ENCODE data around the gene TFAP2A. TPM values are rescaled to one million over a fixed set of nuclear protein-coding genes. Genes with fewer than 3 reads are reported as not detected.

Gene TFAP2A
- total RNA-seq, 1 experiment from 2014 or later: 24.3 TPM

- Histone ChIP-seq H3K27me3 (ENCODE audit: insufficient read depth, low read length) (no peaks in the 10 kb centered on the region), H3K9me2 (ENCODE audit: insufficient read depth) (no peaks in the 10 kb centered on the region), H3K4me2 (ENCODE audit: low read length) (no peak overlapping the region), H3K79me2 (ENCODE audit: insufficient read depth, low read length) (peaks cover 8% of the 10 kb centered on the region; the same call in 1 of the 2 replicates), H3K4me3 (replicated peaks in 1 of 2; ENCODE audit: low read depth in 1 of 2, low read length in 2 of 2) (no peak overlapping the region), H3K27ac (ENCODE audit: low read depth, low read length) (no peak overlapping the region), H3K4me1 (ENCODE audit: control insufficient read depth in 1 of 2, insufficient read depth in 2 of 2, low read length in 2 of 2) (peaks cover 8 to 11% of the 10 kb centered on the region in 2 experiments; a peak in 3 of 4 replicates), H3K9me3 (ENCODE audit: control insufficient read depth in 1 of 2, insufficient read depth in 1 of 2, low read depth in 1 of 2, low read length in 2 of 2) (no peaks in the 10 kb centered on the region), H2AFZ (ENCODE audit: low read depth, low read length, poor library complexity, severe bottlenecking) (no peak overlapping the region), H3K9ac (ENCODE audit: low read length) (no peak overlapping the region), H3K36me3 (ENCODE audit: control insufficient read depth in 1 of 2, insufficient read depth in 2 of 2, low read length in 2 of 2) (no peaks in the 10 kb centered on the region), H4K20me1 (ENCODE audit: insufficient read depth) (no peaks in the 10 kb centered on the region)
- ChIA-PET CTCF (no interaction called here), RAD21 (ENCODE audit: low non-redundant PET in 1 of 2, low total read pairs in 2 of 2, uncharacterized antibody in 2 of 2, unreplicated experiment in 2 of 2) (no interaction called here), POLR2A (no interaction called here)
- no TSS peak for BruUV-seq (replicated peaks)
- TF ChIP-seq POLR2AphosphoS5 (IDR thresholded peaks at IDR 0.05; ENCODE audit: low read depth, low read length) (no peak), ZBTB33 (IDR thresholded peaks at IDR 0.05; ENCODE audit: extremely low read depth, insufficient replicate concordance, low read length) (no peak), EZH2phosphoT487 (IDR thresholded peaks at IDR 0.05; ENCODE audit: borderline replicate concordance) (no peak), MAX (IDR thresholded peaks at IDR 0.05) (no peak), RAD21 (IDR thresholded peaks at IDR 0.05; ENCODE audit: low read depth) (no peak), TCF7L2 (IDR thresholded peaks at IDR 0.05; ENCODE audit: borderline replicate concordance, extremely low read depth, insufficient read depth, insufficient read length) (no peak), CTCF (IDR thresholded peaks at IDR 0.05 in 2 of 3, conservative IDR thresholded peaks at IDR 0.05 in 1 of 3; ENCODE audit: borderline replicate concordance in 1 of 3, insufficient read depth in 1 of 3, low read depth in 2 of 3, low read length in 2 of 3) (no peak), ELF1 (IDR thresholded peaks at IDR 0.05; ENCODE audit: borderline replicate concordance, low read depth) (no peak), EGR1 (IDR thresholded peaks at IDR 0.05; ENCODE audit: low read depth) (no peak), EZH2 (IDR thresholded peaks at IDR 0.05) (no peak)
- DNase-seq (ENCODE audit: low read depth, low spot score): no peak
- intact Hi-C loops (cut with micrococcal nuclease): no loop called here
- ATAC-seq: no peak
Observed at GRCh38 chr6:10418862-10419748, 4.2 kb upstream of the TFAP2A start.
